Effector memory CD8-positive, alpha-beta T cell (primary cell): ENCODE results near the gene CPT1B.

Source experiments
- ATAC-seq: fragments of 150-1000 bp; cut with Tn5 transposase; replicated peaks from 2 replicates; pipeline ENCODE4 v1.10.0; 2021; ENCODE audit warnings: mild to moderate bottlenecking, moderate library complexity
- DNase-seq, 3 experiments: peaks; one replicate each; pipeline ENCODE4 v3.0.0; 2021
- H3K27ac Mint-ChIP-seq, 2 donors: one replicate each; pipeline ENCODE4 v1.8.0; 2022; ENCODE audit warnings: mild to moderate bottlenecking in 2 of 2, mixed read lengths in 2 of 2, moderate library complexity in 2 of 2
- H3K27me3 Mint-ChIP-seq, 2 donors: one replicate each; pipeline ENCODE4 v1.8.0; 2022; ENCODE audit warnings: mixed read lengths in 2 of 2
- H3K36me3 Mint-ChIP-seq: one replicate; pipeline ENCODE4 v1.8.0; 2022; ENCODE audit warnings: mild to moderate bottlenecking, moderate library complexity, mixed read lengths; ENCODE audit not compliant: insufficient read depth
- H3K4me1 Mint-ChIP-seq, 2 donors: one replicate each; pipeline ENCODE4 v1.8.0; 2022; ENCODE audit warnings: low read depth in 2 of 2, mixed read lengths in 2 of 2
- H3K4me3 Mint-ChIP-seq, 2 donors: one replicate each; pipeline ENCODE4 v1.8.0; 2022; ENCODE audit warnings: mild to moderate bottlenecking in 2 of 2, mixed read lengths in 2 of 2, moderate library complexity in 2 of 2
- H3K9me3 Mint-ChIP-seq, 2 donors: one replicate each; pipeline ENCODE4 v1.8.0; 2022; ENCODE audit warnings: mixed read lengths in 2 of 2

The CPT1B gene

DNA sequence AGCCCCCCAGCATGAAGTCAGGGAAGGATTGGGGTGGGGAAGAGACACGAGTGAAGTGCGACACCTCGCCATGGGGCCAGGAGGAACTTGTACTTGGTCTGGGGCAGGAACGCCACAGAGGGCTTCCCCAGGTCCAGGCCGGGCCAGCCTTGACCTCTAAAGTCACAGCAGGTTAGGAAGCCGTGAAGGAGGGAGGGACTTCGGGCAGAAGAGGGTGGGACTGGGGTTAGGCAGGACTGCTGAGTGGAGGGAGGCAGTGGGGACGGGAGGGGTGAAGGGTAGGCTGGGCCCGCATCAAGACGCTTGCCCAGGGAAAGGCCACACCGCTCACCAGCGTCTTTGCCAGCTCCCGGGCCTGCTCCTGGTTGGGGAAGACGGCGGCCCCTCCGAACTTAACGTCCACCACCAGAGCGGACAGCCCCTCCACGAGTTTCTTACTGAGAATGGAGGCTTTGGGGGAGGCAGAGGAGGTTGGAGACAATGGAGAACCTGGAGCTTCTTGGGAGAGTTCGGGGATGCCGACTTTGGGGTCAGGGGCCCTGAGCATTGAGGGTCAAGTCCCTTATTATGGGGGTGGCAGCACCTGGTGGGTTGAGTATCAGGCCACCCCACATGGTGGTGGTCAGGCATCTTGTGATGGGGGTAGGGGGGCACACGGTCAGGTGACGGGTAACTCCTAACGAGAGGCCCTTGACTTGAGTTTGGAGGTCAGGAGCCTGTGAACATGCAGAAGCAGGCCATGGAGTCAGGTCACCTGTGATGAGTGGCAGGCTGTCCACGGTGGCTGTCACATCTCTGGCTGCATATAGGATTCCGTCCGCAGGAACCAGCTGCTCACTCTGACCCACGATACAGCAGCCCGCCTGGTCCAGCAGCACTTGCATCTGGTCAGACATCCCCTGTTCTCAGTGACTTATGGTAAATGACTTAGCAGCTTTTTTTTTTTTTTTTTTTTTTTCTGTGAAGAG, 51.1 kb downstream of the CPT1B start:
- Mint-ChIP-seq H3K27me3 (no peaks in the 10 kb centered on the region), H3K4me3 (peak overlapping the region; percentile 83 to 96), H3K27ac (peak overlapping the region; percentile 92 to 95), H3K36me3 (peaks cover 60% of the 10 kb centered on the region), H3K4me1 (peaks cover 32 to 34% of the 10 kb centered on the region in 2 donors), H3K9me3 (no peaks in the 10 kb centered on the region)
- DNase-seq (peak in 1 of 3 experiments; percentile 40), ATAC-seq (no peak)

DNA sequence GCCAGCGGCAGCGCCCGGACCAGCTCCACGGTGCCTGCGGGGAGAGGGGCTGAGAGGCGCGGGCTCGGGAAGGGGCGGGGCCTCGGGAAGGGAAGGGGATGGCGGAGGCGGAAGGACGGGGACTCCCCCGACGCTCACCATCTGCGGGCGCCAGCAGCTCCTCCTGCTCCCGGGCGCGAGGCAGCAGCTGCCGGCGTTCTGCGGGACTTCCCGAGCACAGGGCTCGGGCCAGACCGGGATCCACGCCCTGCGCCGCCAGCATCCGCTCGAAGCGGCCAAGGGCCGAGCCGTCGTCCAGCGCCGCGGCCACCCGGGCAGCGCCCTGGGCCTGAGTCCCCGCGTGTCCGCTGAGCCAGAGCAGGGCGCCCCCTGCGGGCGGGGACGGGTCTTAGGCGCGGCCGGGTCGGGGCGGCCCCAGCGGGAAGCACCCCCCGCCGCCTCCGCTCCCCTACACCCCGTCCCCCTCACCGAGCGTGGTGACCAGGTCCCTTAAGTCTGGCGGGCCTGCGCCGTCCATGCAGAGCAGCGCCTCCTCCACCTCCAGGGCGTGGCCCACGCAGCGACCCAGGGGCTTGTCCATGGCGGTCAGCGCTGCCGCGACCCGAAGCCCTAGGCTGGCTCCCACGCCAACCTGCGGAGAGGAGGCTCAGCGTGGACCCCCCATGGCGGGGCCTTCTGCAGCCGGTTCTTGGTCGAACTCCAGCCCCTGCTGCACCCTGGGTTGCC, 52.0 kb downstream of the CPT1B start:
- Mint-ChIP-seq H3K9me3 (no peaks in the 10 kb centered on the region), H3K4me3 (peak overlapping the region; percentile 83 to 96), H3K27me3 (no peaks in the 10 kb centered on the region), H3K36me3 (peaks cover 66% of the 10 kb centered on the region), H3K27ac (peak overlapping the region; percentile 92 to 95), H3K4me1 (peaks cover 31 to 34% of the 10 kb centered on the region in 2 donors)
- DNase-seq (peak; percentile 77 to 83 (median 82)), ATAC-seq (peak; percentile 55)

DNA sequence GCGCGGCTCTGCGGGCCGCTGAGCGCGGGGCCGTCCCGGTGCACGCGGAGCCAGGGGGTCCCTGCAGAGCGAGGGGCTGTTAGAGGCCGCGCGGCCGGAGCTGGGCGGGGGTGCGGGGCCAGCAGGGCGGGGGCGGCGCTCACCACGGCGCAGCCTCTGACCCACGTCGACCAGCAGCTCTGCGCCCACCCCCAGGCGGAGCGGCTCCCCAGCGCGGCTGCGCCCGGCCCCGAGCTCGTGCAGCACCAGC, 52.4 kb downstream of the CPT1B start:
- Mint-ChIP-seq H3K4me1 (peaks cover 28 to 32% of the 10 kb centered on the region in 2 donors), H3K4me3 (peak overlapping the region; percentile 83 to 96), H3K36me3 (peaks cover 71% of the 10 kb centered on the region), H3K27me3 (no peaks in the 10 kb centered on the region), H3K27ac (peak overlapping the region; percentile 80 to 94), H3K9me3 (no peaks in the 10 kb centered on the region)
- DNase-seq: no peak
- no peak for ATAC-seq

DNA sequence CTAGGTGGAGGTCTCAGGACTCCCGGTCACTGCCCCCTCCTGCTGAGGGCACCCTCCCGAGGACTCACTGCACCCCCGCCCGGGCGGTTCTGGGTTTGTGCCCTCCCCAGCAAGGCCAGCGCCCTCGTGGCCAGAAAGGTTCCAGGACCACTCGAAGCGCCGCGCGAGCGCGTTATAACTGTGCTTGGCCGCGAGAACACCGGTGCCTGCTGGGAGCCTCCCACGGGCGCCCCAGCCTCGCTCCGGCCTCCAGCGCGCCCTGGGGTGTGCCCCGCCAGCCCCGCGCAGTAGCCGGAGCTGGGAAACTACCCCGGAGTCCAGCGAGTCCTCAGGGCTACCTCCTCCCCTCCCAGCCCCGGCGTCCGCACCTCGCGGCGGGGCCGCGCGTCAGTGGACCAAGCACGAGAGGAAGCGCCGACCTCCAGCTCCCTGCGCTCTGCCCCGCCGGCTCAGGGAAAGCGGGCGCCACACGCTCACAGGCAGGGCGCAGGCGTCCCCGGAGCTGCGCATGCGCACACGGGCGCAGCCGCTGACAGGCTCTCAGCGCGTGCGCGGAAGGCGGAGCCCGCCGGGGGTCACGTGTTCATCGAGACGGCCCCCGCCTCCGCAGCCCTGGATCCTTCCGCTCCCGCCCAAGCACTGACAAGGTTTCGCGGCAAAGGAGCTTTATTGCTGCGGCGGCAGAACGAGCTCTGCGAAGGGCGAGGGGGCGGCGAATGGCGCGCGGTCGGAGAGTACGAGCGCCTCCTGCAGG, 52.9 kb downstream of the CPT1B start, which contains the start of gene SCO2:
Gene SCO2 (minus strand): TSS at position 495 of the 754 bp plus-strand sequence. CDS start 1,187 bp downstream, outside the sequence.
- H3K27me3 Mint-ChIP-seq: no peaks in the 10 kb centered on the region

DNA sequence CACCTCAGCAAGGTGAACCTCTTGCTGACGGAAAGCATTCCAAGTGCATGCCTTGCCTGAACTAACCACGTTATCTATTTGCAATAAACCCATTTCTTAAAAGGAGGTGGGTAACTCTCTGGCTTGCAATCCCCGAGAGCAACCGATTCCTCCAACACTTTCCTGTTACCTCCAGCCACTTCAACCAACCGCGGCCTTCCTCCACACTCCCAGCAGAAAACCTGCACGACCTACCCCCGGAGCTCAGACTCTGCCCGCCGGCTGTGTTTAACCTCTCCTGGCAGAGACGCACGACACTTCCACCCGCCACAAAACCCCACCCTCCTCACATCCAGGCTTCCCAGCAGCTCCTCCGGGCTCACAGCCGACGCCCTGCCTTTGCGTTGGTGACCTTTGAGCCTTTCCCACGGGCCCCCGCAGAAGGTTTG, 53.5 kb downstream of the CPT1B start:
- no peaks in the 10 kb centered on the region for H3K9me3 Mint-ChIP-seq

More for the DNA sequence above, 52.9 kb downstream of the CPT1B start, which contains the start of gene SCO2:
- DNase-seq (peak; percentile 95 to 97 (median 97)), ATAC-seq (peak; percentile 68)
- Mint-ChIP-seq H3K9me3 (no peaks in the 10 kb centered on the region), H3K36me3 (peaks cover 70% of the 10 kb centered on the region), H3K4me3 (peak within 1 kb of the TSS; percentile 83 to 96), H3K27ac (peak within 1 kb of the TSS; percentile 80 to 95), H3K4me1 (peaks cover 28 to 32% of the 10 kb centered on the region in 2 donors)

DNA sequence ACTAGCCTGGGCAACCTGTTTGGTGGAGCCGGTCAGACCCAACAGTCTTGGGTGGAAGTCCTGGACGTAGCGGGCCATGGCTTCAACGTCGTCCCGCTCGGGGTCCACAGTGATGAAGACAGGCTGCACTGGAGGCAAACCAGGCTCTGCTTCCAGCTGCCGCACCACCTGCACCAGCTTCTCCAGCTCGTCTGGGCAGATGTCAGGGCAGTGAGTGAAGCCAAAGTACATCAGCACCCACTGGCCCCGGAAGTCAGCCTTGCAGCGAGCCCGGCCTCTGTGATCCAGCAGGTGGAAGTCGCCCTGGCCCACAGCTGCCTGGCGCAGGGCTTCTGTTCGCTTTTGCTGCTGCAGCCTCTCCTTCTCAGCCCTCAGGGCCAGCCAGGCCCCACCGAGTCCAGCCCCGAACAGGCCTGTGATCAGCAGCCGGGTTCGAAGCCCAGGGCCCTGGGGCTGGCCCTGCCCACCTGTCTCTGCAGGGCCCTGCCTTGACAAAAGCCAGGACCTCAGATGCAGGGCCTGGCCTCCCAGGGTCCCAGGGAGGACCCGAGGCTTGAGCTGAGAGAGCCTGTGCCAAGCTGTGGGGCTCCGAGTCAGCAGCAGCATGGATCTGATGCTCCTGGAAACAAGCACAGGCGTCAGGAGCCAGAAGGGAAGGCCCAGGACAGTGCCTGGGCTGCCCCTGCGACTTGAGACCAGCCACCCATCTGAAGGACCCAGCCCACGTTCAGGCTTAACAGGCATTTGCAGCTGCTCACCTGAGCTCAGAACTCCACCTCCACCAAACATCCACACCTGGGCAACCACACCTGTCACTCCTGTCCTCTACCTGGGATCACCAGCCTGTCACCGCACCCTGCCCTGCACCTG, 54.2 kb downstream of the CPT1B start:
- Mint-ChIP-seq H3K4me3 (peak overlapping the region; percentile 83 to 96), H3K27ac (peak overlapping the region; percentile 80 to 94), H3K9me3 (no peaks in the 10 kb centered on the region), H3K4me1 (peaks cover 28 to 32% of the 10 kb centered on the region in 2 donors), H3K36me3 (peaks cover 74% of the 10 kb centered on the region), H3K27me3 (no peaks in the 10 kb centered on the region)
- DNase-seq (no peak), ATAC-seq (no peak)

More for the DNA sequence above, 53.5 kb downstream of the CPT1B start:
- peak overlapping the region; percentile 80 to 94 for H3K27ac Mint-ChIP-seq
- peak overlapping the region; percentile 83 to 96 for H3K4me3 Mint-ChIP-seq
- DNase-seq (no peak), ATAC-seq (no peak)
- H3K4me1 Mint-ChIP-seq: peaks cover 28 to 32% of the 10 kb centered on the region in 2 donors
- no peaks in the 10 kb centered on the region for H3K27me3 Mint-ChIP-seq
- H3K36me3 Mint-ChIP-seq: peaks cover 73% of the 10 kb centered on the region

DNA sequence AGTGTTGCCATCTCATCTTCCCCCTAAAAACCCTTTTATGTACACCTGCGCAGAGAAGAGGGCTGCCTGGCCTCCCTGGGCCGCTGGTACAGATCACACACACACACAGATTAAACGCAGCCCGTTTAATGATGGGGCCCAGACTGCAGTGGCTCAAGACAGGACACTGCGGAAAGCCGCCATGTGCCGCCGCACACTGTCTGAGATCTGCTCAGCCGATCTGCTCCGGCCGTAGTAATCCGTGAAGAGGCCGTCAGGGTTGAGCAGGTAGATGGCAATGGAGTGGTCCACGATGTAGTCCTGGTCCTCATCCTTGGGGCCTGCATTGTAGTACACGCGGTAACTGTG, 54.8 kb downstream of the CPT1B start:
- peak overlapping the region in 1 of 2 donors; percentile 68 for H3K27ac Mint-ChIP-seq

DNA sequence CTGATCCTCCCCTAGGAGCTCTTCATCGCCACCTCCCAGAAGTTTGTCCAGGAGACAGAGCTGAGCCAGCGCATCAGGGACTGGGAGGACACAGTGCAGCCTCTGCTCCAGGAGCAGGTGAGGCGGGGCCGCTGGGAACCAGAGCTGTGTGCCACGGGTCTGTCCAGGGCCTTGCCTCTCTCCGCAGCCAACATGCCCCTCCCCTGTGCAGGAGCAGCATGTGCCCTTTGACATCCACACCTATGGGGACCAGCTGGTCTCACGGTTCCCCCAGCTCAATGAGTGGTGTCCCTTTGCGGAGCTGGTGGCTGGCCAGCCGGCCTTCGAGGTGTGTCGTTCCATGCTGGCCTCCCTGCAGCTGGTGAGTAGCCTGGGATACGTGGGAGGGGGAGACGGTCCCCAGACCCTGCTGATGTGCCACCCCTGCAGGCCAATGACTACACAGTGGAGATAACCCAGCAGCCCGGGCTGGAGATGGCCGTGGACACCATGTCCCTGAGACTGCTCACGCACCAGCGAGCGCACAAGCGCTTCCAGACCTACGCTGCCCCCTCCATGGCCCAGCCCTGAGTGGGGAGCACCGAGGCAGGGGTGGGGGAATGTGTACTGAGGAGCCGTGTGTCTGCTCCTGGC, 55.3 kb downstream of the CPT1B start:
- H3K27me3 Mint-ChIP-seq: no peaks in the 10 kb centered on the region
- peak overlapping the region in 1 of 2 donors; percentile 68 for H3K27ac Mint-ChIP-seq
- H3K4me1 Mint-ChIP-seq: peaks cover 20 to 23% of the 10 kb centered on the region in 2 donors
- no peaks in the 10 kb centered on the region for H3K9me3 Mint-ChIP-seq
- DNase-seq: no peak
- peak overlapping the region; percentile 19 to 31 for H3K4me3 Mint-ChIP-seq
- H3K36me3 Mint-ChIP-seq: peaks cover 74% of the 10 kb centered on the region
- ATAC-seq: no peak

More for the DNA sequence above, 54.8 kb downstream of the CPT1B start:
- H3K9me3 Mint-ChIP-seq: no peaks in the 10 kb centered on the region
- H3K4me1 Mint-ChIP-seq: peaks cover 25 to 26% of the 10 kb centered on the region in 2 donors
- H3K4me3 Mint-ChIP-seq: peak overlapping the region; percentile 19 to 31
- no peak for DNase-seq
- H3K36me3 Mint-ChIP-seq: peaks cover 70% of the 10 kb centered on the region
- no peak for ATAC-seq
- no peaks in the 10 kb centered on the region for H3K27me3 Mint-ChIP-seq

DNA sequence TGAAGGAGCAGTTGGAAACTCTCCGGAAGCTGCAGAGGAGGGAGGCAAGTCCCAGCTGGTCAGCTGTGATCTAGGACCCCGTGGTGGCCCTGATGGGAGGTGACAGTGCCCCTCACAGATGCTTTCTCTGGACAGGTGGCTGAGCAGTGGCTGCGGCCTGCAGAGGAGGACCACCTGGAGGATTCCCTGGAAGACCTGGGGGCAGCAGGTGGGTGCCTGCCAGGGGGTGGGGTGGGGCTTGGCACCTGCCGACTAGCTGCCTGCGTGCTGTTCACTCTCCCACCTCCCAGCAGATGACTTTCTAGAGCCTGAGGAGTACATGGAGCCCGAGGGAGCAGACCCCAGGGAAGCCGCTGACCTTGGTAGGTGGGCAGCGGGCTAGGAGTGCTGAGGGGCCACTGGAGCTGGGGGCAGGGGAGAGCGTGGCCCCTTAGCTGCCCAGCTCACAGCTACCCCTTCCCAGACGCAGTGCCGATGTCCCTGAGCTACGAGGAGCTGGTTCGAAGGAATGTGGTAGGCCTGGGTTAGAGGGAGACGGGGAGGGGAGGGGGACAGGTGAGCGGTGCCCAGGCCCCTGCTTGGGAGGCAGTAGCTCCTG, 55.9 kb downstream of the CPT1B start:
- H3K36me3 Mint-ChIP-seq: peaks cover 71% of the 10 kb centered on the region
- H3K4me3 Mint-ChIP-seq: no peak overlapping the region
- no peaks in the 10 kb centered on the region for H3K9me3 Mint-ChIP-seq
- H3K27ac Mint-ChIP-seq: peak overlapping the region in 1 of 2 donors; percentile 68
- H3K27me3 Mint-ChIP-seq: no peaks in the 10 kb centered on the region
- no peak for ATAC-seq
- DNase-seq: no peak
- peaks cover 14 to 19% of the 10 kb centered on the region in 2 donors for H3K4me1 Mint-ChIP-seq

DNA sequence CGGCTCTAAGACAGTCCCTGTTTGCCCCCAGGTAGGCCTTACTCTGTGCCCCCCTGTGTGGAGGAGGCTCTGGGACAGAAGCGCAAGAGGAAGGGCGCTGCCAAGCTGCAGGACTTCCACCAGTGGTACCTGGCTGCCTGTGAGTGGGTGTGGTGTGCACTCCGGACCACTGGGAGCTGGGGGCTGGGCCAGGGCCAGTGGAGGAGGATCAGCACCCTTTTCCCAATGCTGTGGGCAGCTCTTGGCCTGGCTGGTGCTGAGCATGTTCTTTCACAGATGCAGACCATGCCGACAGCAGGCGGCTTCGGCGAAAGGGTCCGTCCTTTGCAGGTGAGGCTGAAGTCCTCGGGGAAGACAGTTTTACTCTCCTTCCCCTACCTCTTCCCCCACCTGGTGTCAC, 56.5 kb downstream of the CPT1B start:
- no peak for ATAC-seq
- Mint-ChIP-seq H3K27ac (no peak overlapping the region), H3K27me3 (no peaks in the 10 kb centered on the region), H3K9me3 (no peaks in the 10 kb centered on the region), H3K4me3 (no peak overlapping the region), H3K4me1 (peaks cover 8 to 15% of the 10 kb centered on the region in 2 donors), H3K36me3 (peaks cover 76% of the 10 kb centered on the region)
- no peak for DNase-seq

DNA sequence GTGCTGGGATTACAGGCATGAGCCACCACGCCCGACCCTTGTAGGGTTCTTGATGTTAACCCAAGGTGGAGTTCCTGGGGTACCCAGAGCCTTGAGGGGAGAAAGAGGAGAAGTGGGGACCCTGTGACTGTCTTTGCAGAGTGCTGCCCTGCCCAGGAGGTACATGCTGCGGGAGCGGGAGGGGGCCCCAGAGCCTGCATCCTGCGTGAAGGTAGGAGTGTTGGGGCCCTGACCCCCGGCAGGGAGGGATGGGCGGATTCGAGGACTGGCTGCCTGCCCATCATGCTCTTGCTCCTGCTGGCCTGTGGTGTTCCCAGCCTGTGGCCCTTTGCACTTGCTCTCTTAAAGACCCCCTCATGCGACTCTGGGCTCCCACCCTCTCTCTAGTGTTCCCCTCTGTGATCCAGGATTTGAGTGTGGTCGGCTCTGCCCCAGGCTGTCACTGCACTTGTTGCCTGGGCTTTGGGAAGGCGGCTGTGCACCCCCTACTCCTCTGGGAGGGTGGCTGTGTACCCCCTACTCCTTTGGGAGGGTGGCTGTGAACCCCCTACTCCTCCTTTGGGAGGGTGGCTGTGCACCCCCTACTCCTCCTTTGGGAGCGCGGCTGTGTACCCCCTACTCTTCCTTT, 57.3 kb downstream of the CPT1B start:
- Mint-ChIP-seq H3K9me3 (no peaks in the 10 kb centered on the region), H3K36me3 (peaks cover 81% of the 10 kb centered on the region), H3K27ac (no peak overlapping the region), H3K4me3 (no peak overlapping the region), H3K27me3 (no peaks in the 10 kb centered on the region), H3K4me1 (peaks cover 9 to 14% of the 10 kb centered on the region in 2 donors)
- ATAC-seq: no peak
- DNase-seq: no peak
